Measurements from ENCODE around the gene KCTD10.

DNA sequence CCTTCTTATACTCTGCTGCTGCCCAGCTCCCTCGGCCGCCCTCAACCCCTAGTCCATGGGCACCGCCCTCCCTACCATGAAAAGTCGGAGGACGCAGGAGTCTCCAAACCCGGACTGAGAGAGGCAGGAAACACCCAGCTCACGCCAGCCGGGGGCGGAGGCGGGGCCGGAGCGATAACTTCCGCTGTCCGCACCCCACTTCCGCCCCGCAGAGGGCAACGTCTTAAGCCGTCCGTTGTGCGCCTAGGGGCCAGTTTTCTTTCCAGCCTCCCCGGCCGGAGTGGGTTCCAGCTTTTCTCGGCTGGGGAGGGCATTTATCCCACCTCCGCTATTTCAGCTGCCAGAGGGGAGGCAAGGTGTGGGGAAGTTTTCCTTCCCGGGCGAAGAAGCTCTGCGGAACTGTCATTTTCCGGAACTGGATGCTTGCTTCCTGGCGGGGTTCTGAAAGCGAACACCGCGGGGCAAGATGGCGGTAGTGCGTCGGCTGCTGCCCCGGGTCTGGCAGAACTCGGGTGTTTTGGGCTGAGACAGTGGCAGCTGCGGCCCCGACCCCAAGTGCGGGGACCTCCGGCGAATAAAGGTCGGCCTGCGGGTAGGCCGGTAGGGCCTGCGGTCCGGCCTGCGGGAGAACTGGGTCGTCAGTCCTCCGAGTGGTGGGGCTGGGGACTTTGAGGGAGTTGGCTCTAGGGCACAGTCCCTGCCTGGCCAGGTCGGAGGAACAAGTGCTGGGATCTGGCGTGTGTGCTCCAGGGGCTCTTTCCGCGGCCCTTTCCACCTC lies at the start of gene KCTD10, which contains the start of gene UBE3B:
- TF ChIP-seq CTCF (IDR thresholded peaks at IDR 0.05): no peak
- 0 out of 2 replicates have a peak, but pooled peaks have one; percentile 44 for TF ChIP-seq SIN3A (IDR thresholded peaks at IDR 0.05; ENCODE audit: borderline replicate concordance, insufficient read depth, low read depth, low read length)
- TF ChIP-seq POLR2AphosphoS5 (IDR thresholded peaks at IDR 0.05; ENCODE audit: low read depth, low read length): peak; percentile 74

Measured in Panc1 (cell line).